Measurements from ENCODE around the gene LHFPL2. TPM values are rescaled to one million over a fixed set of nuclear protein-coding genes. Genes with fewer than 3 reads are reported as not detected.

LHFPL2 gene
- total RNA-seq, 4 donors from 2014 or later, result 34.4 to 79.6 (median 51.5) TPM

DNA sequence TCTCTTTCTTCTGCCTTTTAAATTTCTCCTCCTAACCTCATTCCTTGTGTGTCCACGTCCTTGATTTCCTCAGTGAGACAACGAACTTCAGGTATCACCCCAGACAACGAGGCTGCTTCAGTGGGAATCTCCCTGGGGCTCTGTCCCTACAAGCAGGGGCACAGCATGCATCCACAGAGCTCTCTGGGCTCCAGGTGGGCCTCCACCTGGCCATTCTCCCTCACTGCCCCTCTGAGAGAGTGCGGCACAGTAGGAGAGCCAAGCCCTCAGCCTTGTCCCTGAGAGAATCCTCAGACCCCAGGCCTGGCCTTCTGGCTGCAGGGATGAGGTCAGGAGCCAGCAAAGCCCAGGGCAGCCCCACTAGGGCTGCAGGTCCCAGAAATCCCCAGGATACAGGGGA is 105.3 kb downstream of the LHFPL2 start:
- intact Hi-C loops (cut with DNase I; ENCODE audit: low total_unique reads) (no loop called here), in situ Hi-C loops (cut with MboI; ENCODE audit: low pct_ligation_motif_present in 1 of 4, low pct_unique_long_range_greater_than_20kb in 1 of 4, low sequenced_read_pairs in 3 of 4) (loop anchor here in 1 of 4 donors (25.0 kb wide), 1 partner anchor 444 kb away; the partner anchor contains the start of gene ARSB)
- WGBS, 2 donors (ENCODE audit: low coverage in 1 of 2), result 77 to 80% methylated on average over 3 to 4 of the region's 4 CpGs
- H3K27me3 ChIP-seq, result no peaks in the 10 kb centered on the region
- H3K27ac ChIP-seq, result no peak overlapping the region
- no peak for DNase-seq
- no peak for TF ChIP-seq POLR2A (IDR thresholded peaks at IDR 0.05)
- TF ChIP-seq EP300 (IDR thresholded peaks at IDR 0.05; ENCODE audit: low read depth), result no peak
- no peak for TF ChIP-seq POLR2AphosphoS5 (IDR thresholded peaks at IDR 0.05)
- peaks cover 4 to 28% (median 10%) of the 10 kb centered on the region in 4 donors for H3K4me1 ChIP-seq
- H3K9me3 ChIP-seq, result no peaks in the 10 kb centered on the region
- no peaks in the 10 kb centered on the region for H3K36me3 ChIP-seq
- H3K4me3 ChIP-seq, result no peak overlapping the region

GRCh38 chr5:78542321-78542840 is 106.2 kb downstream of the LHFPL2 start:
- 97 to 100% methylated on average over 1 to 6 of the region's 6 CpGs for WGBS, 2 donors (ENCODE audit: low coverage in 1 of 2)
- no peaks in the 10 kb centered on the region for H3K36me3 ChIP-seq
- no peaks in the 10 kb centered on the region for H3K27me3 ChIP-seq
- DNase-seq, result no peak
- peaks cover 0 to 25% (median 10%) of the 10 kb centered on the region in 4 donors for H3K4me1 ChIP-seq
- TF ChIP-seq EP300 (IDR thresholded peaks at IDR 0.05; ENCODE audit: low read depth) (no peak), POLR2AphosphoS5 (IDR thresholded peaks at IDR 0.05) (no peak)
- TF ChIP-seq, protein P1, sequence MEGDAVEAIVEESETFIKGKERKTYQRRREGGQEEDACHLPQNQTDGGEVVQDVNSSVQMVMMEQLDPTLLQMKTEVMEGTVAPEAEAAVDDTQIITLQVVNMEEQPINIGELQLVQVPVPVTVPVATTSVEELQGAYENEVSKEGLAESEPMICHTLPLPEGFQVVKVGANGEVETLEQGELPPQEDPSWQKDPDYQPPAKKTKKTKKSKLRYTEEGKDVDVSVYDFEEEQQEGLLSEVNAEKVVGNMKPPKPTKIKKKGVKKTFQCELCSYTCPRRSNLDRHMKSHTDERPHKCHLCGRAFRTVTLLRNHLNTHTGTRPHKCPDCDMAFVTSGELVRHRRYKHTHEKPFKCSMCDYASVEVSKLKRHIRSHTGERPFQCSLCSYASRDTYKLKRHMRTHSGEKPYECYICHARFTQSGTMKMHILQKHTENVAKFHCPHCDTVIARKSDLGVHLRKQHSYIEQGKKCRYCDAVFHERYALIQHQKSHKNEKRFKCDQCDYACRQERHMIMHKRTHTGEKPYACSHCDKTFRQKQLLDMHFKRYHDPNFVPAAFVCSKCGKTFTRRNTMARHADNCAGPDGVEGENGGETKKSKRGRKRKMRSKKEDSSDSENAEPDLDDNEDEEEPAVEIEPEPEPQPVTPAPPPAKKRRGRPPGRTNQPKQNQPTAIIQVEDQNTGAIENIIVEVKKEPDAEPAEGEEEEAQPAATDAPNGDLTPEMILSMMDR (IDR thresholded peaks at IDR 0.05), result no peak
- no peaks in the 10 kb centered on the region for H3K9me3 ChIP-seq
- intact Hi-C loops (cut with DNase I; ENCODE audit: low total_unique reads) (no loop called here), in situ Hi-C loops (cut with MboI; ENCODE audit: low pct_ligation_motif_present in 1 of 4, low pct_unique_long_range_greater_than_20kb in 1 of 4, low sequenced_read_pairs in 3 of 4) (loop anchor here in 1 of 4 donors (25.0 kb wide), 1 partner anchor 445 kb away; the partner anchor contains the start of gene ARSB)
- H3K4me3 ChIP-seq, result no peak overlapping the region
- no peak overlapping the region for H3K27ac ChIP-seq

DNA sequence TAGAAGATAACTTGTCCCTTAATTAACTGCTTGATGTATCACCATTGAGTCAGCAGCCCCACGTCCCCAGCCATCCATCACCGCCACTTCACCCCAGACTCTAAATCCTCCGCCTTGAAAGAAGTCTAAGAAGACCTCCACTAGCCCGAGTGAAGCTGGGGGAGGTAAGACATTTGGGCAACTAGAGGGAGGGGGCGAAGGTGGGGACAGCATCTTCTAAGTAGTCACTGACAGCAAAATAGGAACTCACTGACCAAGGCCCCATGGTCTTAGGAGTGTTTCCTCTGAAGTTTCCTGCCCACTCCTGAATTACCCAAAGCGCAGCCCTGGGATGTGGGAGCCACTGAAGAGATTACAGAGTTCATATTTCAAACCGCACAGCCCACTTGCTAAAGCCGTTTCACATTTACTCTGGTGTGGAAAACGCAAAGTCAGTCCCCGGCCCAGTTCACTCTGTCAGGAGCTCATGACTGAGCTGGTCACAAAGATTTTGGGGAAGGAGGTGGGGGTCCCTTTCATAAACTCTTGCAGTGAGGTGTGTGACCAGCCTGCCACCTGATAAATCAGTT is 107.4 kb downstream of the LHFPL2 start:
- Histone ChIP-seq H3K27ac (peak overlapping the region; percentile 17 to 43 (median 38)), H3K4me3 (no peak overlapping the region), H3K36me3 (no peaks in the 10 kb centered on the region), H3K9me3 (no peaks in the 10 kb centered on the region), H3K4me1 (peaks cover 0 to 13% (median under 1%) of the 10 kb centered on the region in 4 donors), H3K27me3 (no peaks in the 10 kb centered on the region)
- in situ Hi-C loops (cut with MboI; ENCODE audit: low pct_ligation_motif_present in 1 of 4, low pct_unique_long_range_greater_than_20kb in 1 of 4, low sequenced_read_pairs in 3 of 4) (loop anchor here in 1 of 4 donors (25.0 kb wide), 1 partner anchor 446 kb away; the partner anchor contains the start of gene ARSB), intact Hi-C loops (cut with DNase I; ENCODE audit: low total_unique reads) (no loop called here)
- no peak for TF ChIP-seq POLR2AphosphoS5 (IDR thresholded peaks at IDR 0.05)
- TF ChIP-seq EP300 (IDR thresholded peaks at IDR 0.05; ENCODE audit: low read depth), result no peak
- DNase-seq, result no peak
- 86 to 97% methylated on average over 5 to 10 of the region's 10 CpGs for WGBS, 2 donors (ENCODE audit: low coverage in 1 of 2)

DNA sequence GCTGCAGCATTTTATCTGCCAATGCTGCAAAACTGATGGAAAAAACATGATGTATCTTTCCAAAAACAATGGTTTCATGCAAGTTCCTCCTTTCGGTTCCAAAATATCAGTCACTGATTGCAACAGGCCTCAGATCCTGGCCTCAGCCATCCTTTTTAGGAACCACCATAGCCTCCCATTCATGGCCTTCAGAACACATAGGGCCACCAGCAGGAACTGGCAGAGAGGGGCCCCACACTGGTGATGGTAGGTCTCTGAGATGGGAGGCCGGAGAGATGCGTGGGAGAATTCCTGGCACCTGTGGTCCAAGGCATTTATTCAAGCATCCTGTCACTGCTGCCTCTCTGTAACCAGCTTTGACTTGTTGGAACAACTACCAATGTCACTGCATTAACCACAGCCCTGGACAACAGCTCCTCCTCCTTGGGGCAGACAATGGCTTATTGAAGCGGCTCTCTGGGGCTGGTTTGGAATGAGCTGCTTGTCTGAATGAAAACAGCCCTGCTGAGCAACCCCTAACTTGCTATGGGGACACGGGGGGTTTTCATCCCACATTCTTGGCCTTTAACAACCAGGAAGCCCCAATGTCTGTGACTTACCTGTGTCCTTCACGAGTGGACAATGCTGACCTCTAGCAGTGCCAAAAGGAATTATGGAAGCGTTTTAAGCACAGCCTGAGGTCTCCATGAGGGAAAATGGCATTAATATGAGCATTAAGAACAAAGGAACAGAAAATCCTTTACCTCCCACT is 108.1 kb downstream of the LHFPL2 start:
- peaks cover 0 to 9% (median 0%) of the 10 kb centered on the region in 4 donors for H3K4me1 ChIP-seq
- DNase-seq, result no peak
- peak overlapping the region; percentile 17 to 43 (median 38) for H3K27ac ChIP-seq
- in situ Hi-C loops (cut with MboI; ENCODE audit: low pct_ligation_motif_present in 1 of 4, low pct_unique_long_range_greater_than_20kb in 1 of 4, low sequenced_read_pairs in 3 of 4) (loop anchor here in 1 of 4 donors (25.0 kb wide), 1 partner anchor 447 kb away; the partner anchor contains the start of gene ARSB), intact Hi-C loops (cut with DNase I; ENCODE audit: low total_unique reads) (no loop called here)
- no peaks in the 10 kb centered on the region for H3K27me3 ChIP-seq
- no peaks in the 10 kb centered on the region for H3K9me3 ChIP-seq
- TF ChIP-seq POLR2AphosphoS5 (IDR thresholded peaks at IDR 0.05), result peak in 1 of 3 donors; percentile 14
- no peak for TF ChIP-seq POLR2A (IDR thresholded peaks at IDR 0.05)
- WGBS, 2 donors (ENCODE audit: low coverage in 1 of 2), result 86 to 94% methylated on average over 3 to 7 of the region's 7 CpGs
- no peaks in the 10 kb centered on the region for H3K36me3 ChIP-seq
- H3K4me3 ChIP-seq, result no peak overlapping the region

- no peak overlapping the region for H3K27ac ChIP-seq
- in situ Hi-C loops (cut with MboI; ENCODE audit: low pct_ligation_motif_present in 1 of 4, low pct_unique_long_range_greater_than_20kb in 1 of 4, low sequenced_read_pairs in 3 of 4), result loop anchor here in 1 of 4 donors (25.0 kb wide), 1 partner anchor 449 kb away; the partner anchor contains the start of gene ARSB
Measured at GRCh38 chr5:78538240-78538850, 110.2 kb downstream of the LHFPL2 start.

More at GRCh38 chr5:78538240-78538850, 110.2 kb downstream of the LHFPL2 start:
- intact Hi-C loops (cut with DNase I; ENCODE audit: low total_unique reads), result loop anchor here (5.0 to 10.0 kb wide), 2 partner anchors 74 to 424 kb away; no protein-coding TSS in a partner anchor
- no peak for DNase-seq
- Histone ChIP-seq H3K27me3 (no peaks in the 10 kb centered on the region), H3K4me1 (peaks cover 0 to 9% (median 0%) of the 10 kb centered on the region in 4 donors), H3K9me3 (no peaks in the 10 kb centered on the region), H3K4me3 (no peak overlapping the region), H3K36me3 (no peaks in the 10 kb centered on the region)
- TF ChIP-seq EP300 (IDR thresholded peaks at IDR 0.05; ENCODE audit: low read depth) (no peak), POLR2AphosphoS5 (IDR thresholded peaks at IDR 0.05) (no peak)
- TF ChIP-seq, protein P1 (IDR thresholded peaks at IDR 0.05), result no peak
- 63 to 76% methylated on average over 2 to 3 of the region's 3 CpGs for WGBS, 2 donors (ENCODE audit: low coverage in 1 of 2)

All from transverse colon (tissue), 4 donors.